AG09319 (cell line): Measurements from ENCODE around the gene UGT1A7.
A peak's percentile ranks its signal among the peaks of the same experiment; 100 is the strongest.
"Not testable (repeated sequence)": the region's sequence is repeated elsewhere in the genome, so short reads cannot be mapped to it uniquely, and the experiment has no call there.

Source experiments
- DNase-seq: peaks from one replicate; pipeline ENCODE4 v3.0.0-alpha.2; 2010; ENCODE audit warnings: low read depth; ENCODE audit errors: extremely low read depth
- CTCF ChIP-seq: IDR thresholded peaks from 2 replicates; pipeline ENCODE4 v1.5.1; 2011; ENCODE audit warnings: low read depth, mild to moderate bottlenecking, inconsistent platforms, low read length, moderate library complexity

Gene UGT1A7

GRCh38 chr2:233691443-233692433 lies 10.0 kb downstream of the UGT1A7 start:
- TF ChIP-seq CTCF, result no peak
- no peak for DNase-seq

GRCh38 chr2:233692648-233693047 lies 10.9 kb downstream of the UGT1A7 start, which contains the start of gene UGT1A6:
Gene UGT1A6 (plus strand): TSS chr2:233692890. CDS start chr2:233693005, 115 bp downstream.
- no peak for TF ChIP-seq CTCF
- DNase-seq, result no peak

- no peak for DNase-seq
- no peak for TF ChIP-seq CTCF
These were observed 12.3 kb downstream of the UGT1A7 start for GRCh38 chr2:233693963-233694362.

- TF ChIP-seq CTCF, result no peak
- DNase-seq, result no peak
These were observed 17.0 kb downstream of the UGT1A7 start for GRCh38 chr2:233698740-233699139.

GRCh38 chr2:233699424-233700027 lies 17.8 kb downstream of the UGT1A7 start:
- no peak for TF ChIP-seq CTCF

GRCh38 chr2:233700028-233700635 lies 18.4 kb downstream of the UGT1A7 start:
- peak; percentile 64 for DNase-seq
- no peak for TF ChIP-seq CTCF

More at GRCh38 chr2:233699424-233700027, 17.8 kb downstream of the UGT1A7 start:
- DNase-seq, result no peak

- not testable (repeated sequence) for DNase-seq
These were observed 19.1 kb downstream of the UGT1A7 start for GRCh38 chr2:233700842-233701241.
